Liver (tissue), 3 donors: ENCODE results near the gene RASD2.

Experiments used
- FOXA1 ChIP-seq: IDR thresholded peaks from 2 replicates; pipeline ENCODE4 v1.6.1; 2016; ENCODE audit warnings: antibody characterized with exemption
- FOXA2 ChIP-seq: IDR thresholded peaks from 2 replicates; pipeline ENCODE4 v1.6.1; 2016; ENCODE audit warnings: antibody characterized with exemption
- JUND ChIP-seq, 2 donors: IDR thresholded peaks; 2 replicates each; pipeline ENCODE4 v1.6.1; 2016; ENCODE audit warnings: antibody characterized with exemption in 2 of 2
- RAD21 ChIP-seq, 2 donors: IDR thresholded peaks; 2 replicates each; pipeline ENCODE4 v1.6.1; 2016; ENCODE audit warnings: antibody characterized with exemption in 2 of 2, mild to moderate bottlenecking in 2 of 2
- SP1 ChIP-seq: IDR thresholded peaks from 2 replicates; pipeline ENCODE4 v1.6.1; 2018; ENCODE audit warnings: antibody characterized with exemption, mild to moderate bottlenecking
- TAF1 ChIP-seq: conservative IDR thresholded peaks from 2 replicates; pipeline ENCODE4 v1.6.1; 2016; ENCODE audit warnings: antibody characterized with exemption, mild to moderate bottlenecking
- TF ChIP-seq, protein P1 (sequence below): fragments of 150-350 bp; IDR thresholded peaks from 2 replicates; pipeline ENCODE4 v1.5.1; 2017; ENCODE audit warnings: improper control_type of control experiment, low read depth, low read length; ENCODE audit not compliant: missing input control
- TF ChIP-seq, protein P2 (sequence below): IDR thresholded peaks from 2 replicates; pipeline ENCODE4 v1.6.1; 2016; ENCODE audit warnings: antibody characterized with exemption, mild to moderate bottlenecking
- TF ChIP-seq, protein P3 (sequence below): IDR thresholded peaks from 2 replicates; pipeline ENCODE4 v1.6.1; 2016; ENCODE audit warnings: antibody characterized with exemption
- TF ChIP-seq, protein P4 (sequence below): IDR thresholded peaks from 2 replicates; pipeline ENCODE4 v1.6.1; 2016; ENCODE audit warnings: antibody characterized with exemption
- donor health status: healthy.
- donor health status: healthy.

GRCh38 chr22:35528927-35529326 lies 11.7 kb upstream of the RASD2 start:
- no peak for TF ChIP-seq FOXA1
- no peak for TF ChIP-seq SP1
- TF ChIP-seq, protein P1, sequence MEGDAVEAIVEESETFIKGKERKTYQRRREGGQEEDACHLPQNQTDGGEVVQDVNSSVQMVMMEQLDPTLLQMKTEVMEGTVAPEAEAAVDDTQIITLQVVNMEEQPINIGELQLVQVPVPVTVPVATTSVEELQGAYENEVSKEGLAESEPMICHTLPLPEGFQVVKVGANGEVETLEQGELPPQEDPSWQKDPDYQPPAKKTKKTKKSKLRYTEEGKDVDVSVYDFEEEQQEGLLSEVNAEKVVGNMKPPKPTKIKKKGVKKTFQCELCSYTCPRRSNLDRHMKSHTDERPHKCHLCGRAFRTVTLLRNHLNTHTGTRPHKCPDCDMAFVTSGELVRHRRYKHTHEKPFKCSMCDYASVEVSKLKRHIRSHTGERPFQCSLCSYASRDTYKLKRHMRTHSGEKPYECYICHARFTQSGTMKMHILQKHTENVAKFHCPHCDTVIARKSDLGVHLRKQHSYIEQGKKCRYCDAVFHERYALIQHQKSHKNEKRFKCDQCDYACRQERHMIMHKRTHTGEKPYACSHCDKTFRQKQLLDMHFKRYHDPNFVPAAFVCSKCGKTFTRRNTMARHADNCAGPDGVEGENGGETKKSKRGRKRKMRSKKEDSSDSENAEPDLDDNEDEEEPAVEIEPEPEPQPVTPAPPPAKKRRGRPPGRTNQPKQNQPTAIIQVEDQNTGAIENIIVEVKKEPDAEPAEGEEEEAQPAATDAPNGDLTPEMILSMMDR = no peak
- no peak for TF ChIP-seq JUND (IDR thresholded peaks at IDR 0.05)
- TF ChIP-seq, protein P2, sequence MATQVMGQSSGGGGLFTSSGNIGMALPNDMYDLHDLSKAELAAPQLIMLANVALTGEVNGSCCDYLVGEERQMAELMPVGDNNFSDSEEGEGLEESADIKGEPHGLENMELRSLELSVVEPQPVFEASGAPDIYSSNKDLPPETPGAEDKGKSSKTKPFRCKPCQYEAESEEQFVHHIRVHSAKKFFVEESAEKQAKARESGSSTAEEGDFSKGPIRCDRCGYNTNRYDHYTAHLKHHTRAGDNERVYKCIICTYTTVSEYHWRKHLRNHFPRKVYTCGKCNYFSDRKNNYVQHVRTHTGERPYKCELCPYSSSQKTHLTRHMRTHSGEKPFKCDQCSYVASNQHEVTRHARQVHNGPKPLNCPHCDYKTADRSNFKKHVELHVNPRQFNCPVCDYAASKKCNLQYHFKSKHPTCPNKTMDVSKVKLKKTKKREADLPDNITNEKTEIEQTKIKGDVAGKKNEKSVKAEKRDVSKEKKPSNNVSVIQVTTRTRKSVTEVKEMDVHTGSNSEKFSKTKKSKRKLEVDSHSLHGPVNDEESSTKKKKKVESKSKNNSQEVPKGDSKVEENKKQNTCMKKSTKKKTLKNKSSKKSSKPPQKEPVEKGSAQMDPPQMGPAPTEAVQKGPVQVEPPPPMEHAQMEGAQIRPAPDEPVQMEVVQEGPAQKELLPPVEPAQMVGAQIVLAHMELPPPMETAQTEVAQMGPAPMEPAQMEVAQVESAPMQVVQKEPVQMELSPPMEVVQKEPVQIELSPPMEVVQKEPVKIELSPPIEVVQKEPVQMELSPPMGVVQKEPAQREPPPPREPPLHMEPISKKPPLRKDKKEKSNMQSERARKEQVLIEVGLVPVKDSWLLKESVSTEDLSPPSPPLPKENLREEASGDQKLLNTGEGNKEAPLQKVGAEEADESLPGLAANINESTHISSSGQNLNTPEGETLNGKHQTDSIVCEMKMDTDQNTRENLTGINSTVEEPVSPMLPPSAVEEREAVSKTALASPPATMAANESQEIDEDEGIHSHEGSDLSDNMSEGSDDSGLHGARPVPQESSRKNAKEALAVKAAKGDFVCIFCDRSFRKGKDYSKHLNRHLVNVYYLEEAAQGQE = no peak
- TF ChIP-seq, protein P3, sequence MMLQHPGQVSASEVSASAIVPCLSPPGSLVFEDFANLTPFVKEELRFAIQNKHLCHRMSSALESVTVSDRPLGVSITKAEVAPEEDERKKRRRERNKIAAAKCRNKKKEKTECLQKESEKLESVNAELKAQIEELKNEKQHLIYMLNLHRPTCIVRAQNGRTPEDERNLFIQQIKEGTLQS = no peak
- TF ChIP-seq TAF1 = no peak
- no peak for TF ChIP-seq FOXA2
- TF ChIP-seq, protein P4, sequence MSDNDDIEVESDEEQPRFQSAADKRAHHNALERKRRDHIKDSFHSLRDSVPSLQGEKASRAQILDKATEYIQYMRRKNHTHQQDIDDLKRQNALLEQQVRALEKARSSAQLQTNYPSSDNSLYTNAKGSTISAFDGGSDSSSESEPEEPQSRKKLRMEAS = no peak
- TF ChIP-seq RAD21 (IDR thresholded peaks at IDR 0.05) = no peak
